HG02885 (cell line): ENCODE results near the gene KCNJ5.

Experiments used
- ATAC-seq: cut with Tn5 transposase; IDR thresholded peaks from one replicate; pipeline ENCODE4 v1.9.1; 2021; ENCODE audit warnings: mild to moderate bottlenecking; ENCODE audit not compliant: unreplicated experiment, poor library complexity

Gene KCNJ5

DNA sequence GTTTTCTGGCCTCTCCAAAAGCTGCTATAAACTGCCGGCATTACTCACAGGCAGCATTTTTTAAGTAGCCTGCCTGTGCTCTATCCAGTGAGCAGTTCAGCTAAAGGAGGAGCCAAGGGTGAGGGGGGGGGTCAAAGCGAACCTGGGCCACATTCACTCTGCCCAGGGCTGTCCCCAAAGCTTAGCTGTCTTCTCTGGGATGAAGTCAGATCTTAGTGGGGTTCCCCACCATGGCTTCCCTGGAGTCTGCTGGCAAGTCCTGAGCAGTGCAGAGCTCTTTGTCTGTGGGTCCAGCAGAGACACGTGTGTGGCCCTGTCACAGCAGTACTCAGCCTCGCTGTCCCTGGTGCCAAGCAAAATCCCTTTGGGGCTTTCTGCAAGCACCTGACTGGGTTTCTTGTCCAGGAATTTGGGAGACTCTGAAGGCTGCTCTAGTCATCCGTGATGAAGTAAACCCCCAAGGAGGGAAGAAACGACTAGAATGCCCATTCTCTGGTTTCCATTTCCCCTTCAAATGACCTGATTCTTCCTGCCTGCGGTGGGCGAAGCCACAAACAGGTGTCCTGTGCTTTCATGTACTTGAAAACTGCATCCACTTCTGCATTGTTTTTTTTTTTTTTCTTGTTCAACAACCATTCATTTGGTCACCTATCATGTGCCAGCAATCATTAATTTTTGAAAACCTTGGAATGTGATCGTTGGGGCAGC is 2.6 kb downstream of the KCNJ5 start:
- peak; percentile 70 for ATAC-seq

GRCh38 chr11:128894286-128894681 is 3.1 kb downstream of the KCNJ5 start:
- no peak for ATAC-seq

- no peak for ATAC-seq
These were observed 3.5 kb downstream of the KCNJ5 start for GRCh38 chr11:128894685-128895084.

GRCh38 chr11:128895526-128895925 is 4.4 kb downstream of the KCNJ5 start:
- no peak for ATAC-seq

GRCh38 chr11:128896356-128896755 is 5.2 kb downstream of the KCNJ5 start:
- no peak for ATAC-seq

DNA sequence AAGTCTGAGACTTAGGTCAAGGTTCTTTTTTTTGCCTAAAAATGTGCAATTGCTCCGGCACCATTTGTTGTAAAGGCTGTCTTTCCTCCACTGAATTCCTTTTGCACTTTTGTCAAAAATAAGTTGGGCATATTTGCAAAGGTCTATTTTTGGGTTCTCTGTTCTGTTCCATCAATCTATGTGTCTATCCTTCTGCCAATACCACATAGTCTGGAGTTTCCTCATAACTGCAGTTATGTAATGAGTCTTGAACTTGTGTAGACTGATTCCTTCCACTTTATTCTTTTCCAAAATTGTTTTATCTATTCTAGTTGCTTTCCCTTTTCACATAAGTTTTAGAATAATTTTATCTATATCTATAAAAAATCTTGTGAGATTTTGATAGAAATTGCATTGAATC is 6.7 kb downstream of the KCNJ5 start:
- ATAC-seq, result no peak

GRCh38 chr11:128898580-128899344 is 7.6 kb downstream of the KCNJ5 start:
- no peak for ATAC-seq

DNA sequence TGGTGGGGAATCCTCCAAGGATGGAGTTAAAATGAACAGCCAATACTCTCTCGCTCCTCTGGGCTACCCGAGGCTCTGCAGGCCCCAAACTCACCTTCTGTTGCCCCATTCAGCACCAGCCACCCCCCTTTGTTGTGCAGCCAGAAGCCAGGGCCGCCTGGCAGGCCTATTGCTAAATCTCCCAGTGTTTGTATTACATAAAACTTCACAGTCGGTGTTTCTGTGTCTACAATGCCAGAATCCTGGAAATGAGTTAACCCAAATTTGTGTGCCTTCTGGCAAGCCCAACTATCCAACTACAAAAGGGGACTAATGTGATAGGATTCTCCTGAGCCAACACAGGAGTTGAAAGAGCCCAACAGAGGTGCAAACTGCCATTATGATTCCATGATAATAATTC is 9.3 kb downstream of the KCNJ5 start:
- ATAC-seq, result no peak

DNA sequence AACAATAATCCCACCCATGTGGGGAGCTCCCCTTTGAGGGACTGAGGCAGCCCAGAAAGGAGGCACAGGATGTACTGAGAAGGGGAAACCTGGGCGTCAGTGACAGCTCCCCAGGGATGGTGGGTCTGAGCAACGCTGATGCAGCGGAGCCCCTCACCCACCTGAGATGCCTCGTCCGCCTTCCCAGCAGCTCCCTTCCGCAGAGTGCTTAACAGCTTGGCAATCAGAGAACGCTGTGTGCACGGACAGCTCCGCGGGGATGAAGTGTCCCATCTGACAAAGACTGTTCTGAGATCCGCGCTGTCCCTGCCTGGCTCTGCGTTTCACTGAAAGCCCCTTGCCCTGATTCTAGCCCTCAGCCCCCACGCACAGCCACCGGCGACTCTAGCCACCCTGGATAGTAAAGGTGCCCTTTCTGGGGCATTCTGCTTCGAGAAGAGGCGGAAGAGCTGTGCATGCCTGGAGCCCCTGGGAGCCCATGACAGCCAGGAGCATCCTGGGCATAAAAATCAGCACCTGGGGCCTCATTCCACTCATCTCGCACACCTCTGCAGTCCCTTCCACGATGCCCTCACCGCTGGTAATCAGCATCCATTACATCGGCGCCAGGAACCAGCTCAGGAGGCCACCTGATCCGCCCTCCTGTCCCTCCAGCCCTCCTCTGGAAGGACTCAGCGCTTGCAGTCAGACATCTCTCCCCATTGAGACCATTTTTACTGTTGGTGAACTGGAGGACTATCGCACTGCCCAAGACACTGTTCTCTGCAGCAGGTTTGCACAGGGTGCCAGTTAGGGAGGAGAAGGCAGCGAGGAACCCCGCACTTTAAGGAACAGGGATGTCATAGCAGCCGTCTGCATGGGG is 10.7 kb downstream of the KCNJ5 start:
- no peak for ATAC-seq

- no peak for ATAC-seq
These were observed 11.4 kb downstream of the KCNJ5 start for GRCh38 chr11:128902515-128903066.

DNA sequence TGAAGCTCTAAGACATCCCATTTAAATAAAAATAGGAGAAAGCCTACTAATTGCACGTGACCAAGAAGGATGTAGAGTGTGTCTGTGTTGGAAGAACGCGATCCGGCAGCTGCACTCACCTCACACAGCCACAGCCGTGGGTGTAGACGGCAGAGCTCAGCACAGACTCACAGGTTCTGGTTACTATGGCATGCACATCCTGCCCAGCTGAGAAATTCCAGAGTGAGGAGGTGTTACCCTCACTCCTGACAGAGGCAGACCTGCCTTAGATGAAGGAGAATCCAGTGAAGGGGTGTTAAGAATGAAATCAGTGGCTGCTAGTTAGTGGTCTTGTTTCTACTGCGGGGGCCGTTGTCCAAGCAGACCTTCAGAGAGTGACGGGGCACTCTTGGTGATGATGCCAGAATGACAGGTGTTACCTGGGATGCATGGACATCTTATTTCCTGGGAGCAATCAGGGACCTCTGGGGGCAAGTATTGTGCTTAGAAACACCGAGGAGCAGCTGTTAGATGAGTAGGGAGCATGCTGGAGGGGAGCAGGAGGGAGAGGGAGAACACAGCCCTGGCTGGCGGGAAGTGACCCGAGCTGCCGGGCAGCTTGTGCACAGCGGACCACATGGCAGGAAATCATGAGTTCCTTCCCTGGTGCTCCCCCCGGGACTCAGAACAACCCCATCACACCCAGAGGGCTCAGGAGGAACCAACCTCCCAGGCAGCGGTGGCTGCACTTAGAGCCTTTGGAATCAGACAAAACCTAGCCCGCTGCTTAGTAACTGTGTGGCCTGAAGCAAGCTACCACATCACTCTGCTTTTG is 12.3 kb downstream of the KCNJ5 start:
- no peak for ATAC-seq

GRCh38 chr11:128904303-128904655 is 13.1 kb downstream of the KCNJ5 start:
- ATAC-seq, result no peak

DNA sequence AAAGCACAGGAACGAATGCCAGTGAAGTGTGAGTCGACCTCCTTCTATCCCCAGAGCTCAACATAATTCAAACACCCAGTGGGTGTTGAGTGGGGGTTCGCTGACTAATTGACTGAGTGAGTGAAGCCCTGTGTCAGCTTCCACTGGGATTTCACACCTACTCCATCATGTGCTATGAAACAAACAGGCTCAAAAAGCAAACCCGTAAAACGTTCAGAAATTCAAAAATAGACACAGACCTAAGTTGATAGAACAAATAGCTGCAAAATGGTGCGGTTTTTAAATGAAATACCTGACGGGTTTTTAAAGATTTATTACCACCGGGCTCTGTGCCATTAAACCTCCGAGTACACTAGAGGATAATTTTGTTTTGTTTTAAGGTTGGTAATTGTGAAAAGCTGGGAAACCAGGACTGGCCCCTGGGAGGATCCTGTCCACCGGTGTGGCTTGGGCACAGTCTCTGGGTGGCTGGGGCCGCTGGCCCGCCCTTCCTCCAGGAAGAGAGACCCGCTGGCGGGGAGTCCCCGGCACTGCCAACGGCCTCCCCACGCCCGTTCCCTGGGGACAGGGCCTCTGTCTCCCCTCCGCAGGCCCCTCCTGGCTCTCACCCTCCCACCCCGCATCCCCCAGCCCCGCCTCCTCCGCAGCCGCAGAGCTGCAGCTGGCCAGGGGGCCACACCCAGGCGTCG is 13.6 kb downstream of the KCNJ5 start:
- peak; percentile 51 for ATAC-seq

DNA sequence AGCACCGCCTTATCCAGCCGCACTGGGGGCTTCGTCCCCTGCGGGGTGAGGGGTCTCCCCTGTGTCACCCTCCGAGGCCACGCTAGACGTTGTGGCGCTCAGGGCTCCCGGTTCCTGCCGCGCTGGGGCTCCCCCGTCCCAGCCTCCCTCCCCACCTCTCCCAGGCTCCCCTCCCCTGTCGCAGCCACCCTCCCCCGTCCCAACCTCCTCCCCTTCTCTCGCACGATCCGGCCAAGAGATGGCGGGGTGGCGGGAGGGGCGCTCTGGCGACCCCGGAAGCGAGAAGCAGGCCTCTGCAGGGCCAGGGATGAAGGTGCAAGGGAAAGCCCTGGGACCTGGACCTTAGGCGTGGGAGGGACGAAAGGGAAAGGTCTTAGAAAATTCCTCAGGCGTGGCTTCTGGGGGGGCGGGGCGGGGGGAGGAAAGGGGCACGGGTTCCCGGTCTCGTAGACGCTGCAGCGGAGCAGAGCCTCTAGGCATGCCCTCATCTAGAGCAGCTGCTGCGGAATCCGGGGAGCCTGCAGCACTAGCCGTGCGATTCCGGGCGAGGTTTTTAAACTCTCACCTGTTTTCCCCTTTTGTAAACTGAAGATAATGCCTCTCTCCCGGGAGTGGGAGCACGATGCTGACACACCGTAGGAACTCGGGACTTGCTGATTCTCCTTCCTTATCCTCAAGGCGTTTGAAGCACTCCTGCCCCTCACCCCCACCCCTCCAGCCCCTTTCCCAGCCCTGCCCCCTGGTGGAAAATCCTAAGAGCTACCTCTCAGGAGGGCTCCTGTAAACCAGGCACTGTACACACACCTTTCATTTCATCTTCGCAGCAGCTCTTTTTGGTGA is 14.4 kb downstream of the KCNJ5 start:
- ATAC-seq, result peak; percentile 36

DNA sequence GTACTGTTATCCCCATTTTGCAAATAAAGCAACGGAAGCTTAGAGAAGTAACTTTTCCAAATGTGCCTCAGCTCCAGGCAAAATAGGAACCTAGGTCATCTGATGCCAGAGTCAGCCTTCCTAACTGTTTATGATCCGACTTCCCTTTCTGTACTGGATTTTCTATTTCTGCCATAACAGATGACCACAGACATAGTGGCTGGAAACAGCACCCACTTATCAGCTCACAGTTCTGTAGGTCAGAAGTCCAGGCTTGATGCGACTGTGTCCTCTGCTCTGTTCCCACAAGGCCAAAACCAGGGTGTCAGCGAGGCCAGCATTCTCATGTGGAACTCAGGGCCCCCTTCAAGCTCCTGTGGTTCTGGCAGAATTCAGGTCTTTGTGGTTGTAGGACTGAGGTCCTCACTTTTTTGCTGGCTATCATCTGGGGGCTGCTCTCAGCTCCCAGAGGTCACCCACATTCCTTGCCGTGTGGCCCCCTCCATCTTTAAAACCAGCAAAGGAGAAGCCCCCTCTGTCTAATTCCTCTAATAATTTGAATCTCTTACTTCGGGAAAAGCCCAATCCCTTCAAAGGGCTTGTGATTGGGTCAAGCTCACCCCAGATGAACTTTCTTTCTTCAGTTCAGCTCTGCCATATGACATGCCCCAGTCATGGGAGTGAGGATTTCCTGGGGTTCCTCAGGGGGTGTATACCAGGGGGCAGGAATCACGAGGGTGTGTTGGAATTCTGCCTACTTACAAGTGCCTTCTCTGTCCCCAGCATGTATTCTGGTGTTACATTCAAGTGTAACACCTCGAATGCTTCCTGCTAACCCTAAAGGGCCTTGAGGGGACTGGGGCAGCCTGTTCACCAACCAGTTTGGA is 15.3 kb downstream of the KCNJ5 start:
- no peak for ATAC-seq

GRCh38 chr11:128907585-128907984 is 16.4 kb downstream of the KCNJ5 start:
- ATAC-seq, result no peak

DNA sequence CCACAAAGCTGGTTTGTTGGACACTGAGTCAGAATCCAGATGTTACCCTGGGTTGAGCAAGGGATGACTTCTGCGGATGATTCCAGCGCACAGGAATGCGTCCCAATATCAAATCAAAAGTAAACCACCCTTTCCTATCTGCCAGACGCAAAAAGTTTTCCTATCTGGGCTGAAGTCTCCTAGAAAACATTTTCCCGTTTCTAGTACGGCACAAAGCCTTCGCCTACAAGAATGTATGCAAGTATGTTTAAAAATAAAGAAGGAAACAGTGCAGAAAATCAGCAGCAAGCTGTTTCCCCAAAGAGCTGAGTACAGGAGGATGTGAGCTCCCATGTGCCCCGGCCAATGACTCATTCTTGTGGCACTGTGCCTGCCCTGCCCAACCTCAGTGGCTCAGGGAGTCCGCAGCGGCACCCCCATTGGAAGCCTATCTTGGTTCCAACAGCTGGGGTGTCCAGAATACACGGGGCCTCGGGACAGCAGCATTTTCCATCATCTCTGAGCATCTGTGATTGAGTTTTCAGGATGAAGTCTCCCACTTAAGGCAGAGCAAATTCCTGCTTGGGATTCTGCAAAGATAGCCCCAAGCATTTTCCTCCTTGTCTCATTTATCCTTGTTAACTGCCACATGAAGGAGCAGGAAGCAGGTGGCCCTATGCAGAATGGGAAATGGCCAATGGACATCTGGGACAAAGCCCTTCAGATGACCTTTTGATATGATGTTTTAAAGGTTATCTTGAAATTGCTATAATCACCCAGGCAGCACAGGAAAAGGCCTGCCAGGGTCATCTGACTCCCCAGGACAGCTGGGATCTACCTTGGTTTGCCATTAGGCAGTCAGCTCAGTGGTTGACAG is 17.5 kb downstream of the KCNJ5 start:
- no peak for ATAC-seq
